ENCODE measurements around the gene ROR2.

Gene ROR2

DNA sequence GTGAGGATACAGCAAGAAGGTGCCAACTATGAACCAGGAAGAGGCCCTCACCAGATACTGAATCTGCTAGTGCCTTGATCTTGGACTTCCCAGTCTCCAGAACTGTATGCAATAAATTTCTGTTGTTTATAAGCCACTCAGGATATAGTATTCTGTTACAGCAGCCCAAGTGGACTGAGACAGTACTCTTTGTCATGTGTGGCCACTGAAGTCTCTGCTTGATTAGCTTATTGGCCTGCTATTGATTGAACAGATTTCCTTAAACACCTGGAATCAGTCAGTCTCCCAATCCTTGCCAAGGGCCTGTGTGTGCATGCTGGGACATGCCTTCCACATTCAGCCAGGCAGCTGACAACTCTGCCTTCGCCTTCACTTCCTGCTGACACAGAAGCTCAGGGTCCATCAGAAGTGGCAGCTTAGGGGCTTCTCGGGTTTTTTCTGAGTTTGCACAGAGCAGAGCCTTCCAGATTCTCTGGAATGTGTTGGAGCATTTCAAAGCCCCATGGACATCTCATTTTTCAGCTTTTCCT lies 13.7 kb upstream of the ROR2 start:
- no peak for TF ChIP-seq FOXA1 (IDR thresholded peaks at IDR 0.05)
- TF ChIP-seq L3MBTL2 (conservative IDR thresholded peaks at IDR 0.05), result no peak
- no peak for TF ChIP-seq FOXK2 (IDR thresholded peaks at IDR 0.05)

DNA sequence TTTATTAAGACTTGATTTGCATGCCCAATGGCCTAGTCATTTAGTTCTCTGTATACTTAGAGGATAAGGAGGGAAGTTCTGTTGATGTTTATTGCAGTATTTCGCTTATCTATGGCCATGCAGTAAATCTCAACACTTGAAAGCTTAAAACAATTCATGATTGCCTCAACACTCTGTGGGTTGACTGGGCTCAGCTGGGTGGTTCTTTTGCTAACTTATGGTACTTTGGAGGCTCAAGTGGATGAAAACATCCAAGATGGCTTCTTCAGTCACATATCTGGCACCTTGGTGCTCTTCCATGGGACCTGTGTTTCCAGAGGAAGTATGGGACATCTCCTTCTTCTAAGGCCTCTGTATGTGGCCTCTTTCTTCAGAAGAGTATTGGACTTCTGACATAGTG lies 10.3 kb upstream of the ROR2 start:
- ChIA-PET CTCF (no interaction called here), POLR2A (no interaction called here)
- TF ChIP-seq HDGF (IDR thresholded peaks at IDR 0.05; ENCODE audit: borderline replicate concordance) (no peak), FOXK2 (IDR thresholded peaks at IDR 0.05) (no peak), LEF1 (IDR thresholded peaks at IDR 0.05; ENCODE audit: borderline replicate concordance) (no peak), ARNT (IDR thresholded peaks at IDR 0.05) (no peak), L3MBTL2 (conservative IDR thresholded peaks at IDR 0.05) (no peak), SUZ12 (IDR thresholded peaks at IDR 0.05) (no peak), ZNF384 (IDR thresholded peaks at IDR 0.05) (no peak), FOXA1 (IDR thresholded peaks at IDR 0.05) (no peak), FOXM1 (IDR thresholded peaks at IDR 0.05; ENCODE audit: borderline replicate concordance) (no peak), ELF4 (IDR thresholded peaks at IDR 0.05) (no peak), SP1 (IDR thresholded peaks at IDR 0.05) (no peak)
- TF ChIP-seq, protein P1, sequence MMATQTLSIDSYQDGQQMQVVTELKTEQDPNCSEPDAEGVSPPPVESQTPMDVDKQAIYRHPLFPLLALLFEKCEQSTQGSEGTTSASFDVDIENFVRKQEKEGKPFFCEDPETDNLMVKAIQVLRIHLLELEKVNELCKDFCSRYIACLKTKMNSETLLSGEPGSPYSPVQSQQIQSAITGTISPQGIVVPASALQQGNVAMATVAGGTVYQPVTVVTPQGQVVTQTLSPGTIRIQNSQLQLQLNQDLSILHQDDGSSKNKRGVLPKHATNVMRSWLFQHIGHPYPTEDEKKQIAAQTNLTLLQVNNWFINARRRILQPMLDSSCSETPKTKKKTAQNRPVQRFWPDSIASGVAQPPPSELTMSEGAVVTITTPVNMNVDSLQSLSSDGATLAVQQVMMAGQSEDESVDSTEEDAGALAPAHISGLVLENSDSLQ (IDR thresholded peaks at IDR 0.05), result no peak
- no peak for DNase-seq (ENCODE audit: extremely low spot score)

More for the DNA sequence above, 13.7 kb upstream of the ROR2 start:
- ChIA-PET CTCF (interaction anchor here (2.4 kb wide), 1 partner anchor 10 kb away, joined by 8 read pairs; no protein-coding TSS in a partner anchor), POLR2A (no interaction called here)
- no peak for DNase-seq (ENCODE audit: extremely low spot score)

DNA sequence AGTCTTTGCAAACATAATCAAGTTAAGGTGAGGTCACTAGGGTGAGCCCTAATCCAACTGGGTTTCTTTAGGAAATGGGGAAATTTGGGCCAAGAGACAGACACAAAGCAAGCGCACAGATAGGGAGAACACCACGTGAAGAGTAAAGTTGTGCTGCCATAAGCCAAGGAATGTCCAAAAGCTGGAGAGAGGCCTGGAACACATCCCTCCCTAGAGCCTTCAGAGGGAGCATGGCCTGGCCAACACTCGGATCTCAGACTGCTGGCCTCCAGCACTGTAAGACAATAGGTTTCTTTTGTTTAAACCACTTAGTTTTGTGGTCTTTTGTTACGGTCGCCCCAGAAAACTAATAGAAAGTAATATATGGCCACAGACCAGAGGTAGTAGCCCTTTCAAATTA lies 8.1 kb upstream of the ROR2 start:
- ChIA-PET CTCF (interaction anchor here (1.0 kb wide), 1 partner anchor 200 kb away, joined by 4 read pairs; no protein-coding TSS in a partner anchor), POLR2A (no interaction called here)
- no peak for DNase-seq (ENCODE audit: extremely low spot score)
- TF ChIP-seq CTBP1 (IDR thresholded peaks at IDR 0.05; ENCODE audit: borderline replicate concordance) (no peak), HDGF (IDR thresholded peaks at IDR 0.05; ENCODE audit: borderline replicate concordance) (no peak), FOXK2 (IDR thresholded peaks at IDR 0.05) (no peak), LEF1 (IDR thresholded peaks at IDR 0.05; ENCODE audit: borderline replicate concordance) (no peak), SP1 (IDR thresholded peaks at IDR 0.05) (no peak), L3MBTL2 (conservative IDR thresholded peaks at IDR 0.05) (no peak), SUZ12 (IDR thresholded peaks at IDR 0.05) (no peak), BHLHE40 (IDR thresholded peaks at IDR 0.05; ENCODE audit: borderline replicate concordance) (no peak), FOXA1 (IDR thresholded peaks at IDR 0.05) (no peak), ZNF384 (IDR thresholded peaks at IDR 0.05) (no peak)
- TF ChIP-seq, protein P1 (IDR thresholded peaks at IDR 0.05), result no peak

GRCh38 chr9:91954841-91955471 lies 4.9 kb upstream of the ROR2 start:
- peak; percentile 68 for DNase-seq (ENCODE audit: extremely low spot score)
- ChIA-PET CTCF (interaction anchor here (0.6 to 1.6 kb wide), 13 partner anchors 9 to 1827 kb away, joined by 3 to 8 read pairs (median 3); no protein-coding TSS in a partner anchor), POLR2A (no interaction called here)

GRCh38 chr9:91953718-91954117 lies 3.7 kb upstream of the ROR2 start:
- CTCF ChIA-PET, result interaction anchor here (1.0 to 1.6 kb wide), 4 partner anchors 10 to 195 kb away, joined by 3 to 8 read pairs (median 8); no protein-coding TSS in a partner anchor
- POLR2A ChIA-PET, result no interaction called here
- TF ChIP-seq LEF1 (IDR thresholded peaks at IDR 0.05; ENCODE audit: borderline replicate concordance), result no peak
- no peak for TF ChIP-seq TARDBP (IDR thresholded peaks at IDR 0.05)
- TF ChIP-seq HDGF (IDR thresholded peaks at IDR 0.05; ENCODE audit: borderline replicate concordance), result no peak
- no peak for TF ChIP-seq FOXA1 (IDR thresholded peaks at IDR 0.05)
- TF ChIP-seq FOXK2 (IDR thresholded peaks at IDR 0.05), result no peak
- TF ChIP-seq FOXM1 (IDR thresholded peaks at IDR 0.05; ENCODE audit: borderline replicate concordance), result no peak
- TF ChIP-seq, protein P1 (IDR thresholded peaks at IDR 0.05), result no peak
- no peak for TF ChIP-seq NFRKB (IDR thresholded peaks at IDR 0.05)
- TF ChIP-seq BHLHE40 (IDR thresholded peaks at IDR 0.05; ENCODE audit: borderline replicate concordance), result no peak
- TF ChIP-seq ZNF384 (IDR thresholded peaks at IDR 0.05), result no peak
- TF ChIP-seq CTBP1 (IDR thresholded peaks at IDR 0.05; ENCODE audit: borderline replicate concordance), result no peak
- TF ChIP-seq SUZ12 (IDR thresholded peaks at IDR 0.05), result no peak
- TF ChIP-seq L3MBTL2 (conservative IDR thresholded peaks at IDR 0.05), result no peak
- DNase-seq (ENCODE audit: extremely low spot score), result no peak

More at GRCh38 chr9:91954841-91955471, 4.9 kb upstream of the ROR2 start:
- TF ChIP-seq CTBP1 (IDR thresholded peaks at IDR 0.05; ENCODE audit: borderline replicate concordance), result no peak
- TF ChIP-seq ELF4 (IDR thresholded peaks at IDR 0.05), result no peak
- TF ChIP-seq, protein P1 (IDR thresholded peaks at IDR 0.05), result peak; percentile 47; the same call in 1 of the 2 replicates

Data from HEK293T (cell line).